Calu3 (cell line): ENCODE data around the gene SLC25A4. TPM values are rescaled to one million over a fixed set of nuclear protein-coding genes. Genes with fewer than 3 reads are reported as not detected.

Experiments used
- BruUV-seq: library from RNA; stranded (reverse); fragments of 400-500 nt; replicated peaks from 2 replicates; lab custom pipeline; 2021; lab: Mats Ljungman, UMichigan
- CTCF ChIA-PET: fragments of 300-600 bp; sonication (Branson Sonifier 250); formaldehyde crosslinking; loops from one replicate; lab custom pipeline; 2022; ENCODE audit warnings: antibody characterized with exemption; lab: Charles Lee
- DNase-seq: peaks from one replicate; pipeline ENCODE4 v3.0.0; 2022
- H3K27ac Mint-ChIP-seq: one replicate; pipeline ENCODE4 v1.8.0; 2022; ENCODE audit warnings: mixed read lengths; ENCODE audit not compliant: unreplicated experiment
- H3K27me3 Mint-ChIP-seq: one replicate; pipeline ENCODE4 v1.8.0; 2022; ENCODE audit warnings: mixed read lengths; ENCODE audit not compliant: unreplicated experiment
- H3K36me3 Mint-ChIP-seq: one replicate; pipeline ENCODE4 v1.8.0; 2022; ENCODE audit warnings: mild to moderate bottlenecking, moderate library complexity, mixed read lengths; ENCODE audit not compliant: insufficient read depth, unreplicated experiment
- H3K4me1 Mint-ChIP-seq: one replicate; pipeline ENCODE4 v1.8.0; 2022; ENCODE audit warnings: mild to moderate bottlenecking, low read depth, mixed read lengths; ENCODE audit not compliant: unreplicated experiment
- H3K4me3 Mint-ChIP-seq: one replicate; pipeline ENCODE4 v1.8.0; 2022; ENCODE audit warnings: mild to moderate bottlenecking, low read depth, moderate library complexity, mixed read lengths; ENCODE audit not compliant: unreplicated experiment
- H3K9me3 Mint-ChIP-seq: one replicate; pipeline ENCODE4 v1.8.0; 2022; ENCODE audit warnings: low read depth, mixed read lengths; ENCODE audit not compliant: unreplicated experiment
- intact Hi-C: fragments of 100-400 bp; cut with micrococcal nuclease; formaldehyde crosslinking; loops from one replicate; pipeline ENCODE4 v1.10.0; 2022; ENCODE audit not compliant: unreplicated experiment
- total RNA-seq: library from RNA; stranded (reverse); gene quantifications from 2 replicates; pipeline ENCODE4 v1.2.3, GENCODE V29; 2022
- TF ChIP-seq, protein P1 (sequence below): fragments of 200-600 bp; IDR thresholded peaks from one replicate; pipeline ENCODE4 v1.8.0; 2022; ENCODE audit warnings: antibody characterized with exemption; ENCODE audit not compliant: unreplicated experiment

Gene SLC25A4
- total RNA-seq, 1 experiment from 2014 or later: 15.2 TPM

DNA sequence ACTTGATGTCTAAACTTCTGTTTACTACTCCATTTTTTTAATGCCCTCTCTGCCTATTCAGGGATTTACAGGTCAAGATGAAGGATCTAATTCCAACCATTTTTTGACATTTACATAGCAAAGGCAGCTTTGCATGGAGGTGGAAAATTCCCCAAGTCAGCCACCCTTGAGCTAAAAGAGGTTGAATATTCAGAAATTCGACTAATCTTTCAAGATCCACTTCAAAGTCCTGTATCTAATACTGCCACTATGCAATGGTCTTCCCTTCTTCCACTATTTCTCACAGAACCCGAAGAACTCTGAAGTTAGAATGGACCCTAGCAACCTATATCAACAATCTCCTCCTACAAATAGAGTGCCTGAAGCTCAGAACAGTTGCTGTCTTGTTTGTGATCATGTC is 39.2 kb downstream of the SLC25A4 start:
- DNase-seq: no peak
- BruUV-seq: no TSS peak
- intact Hi-C loops: no loop called here
- Mint-ChIP-seq H3K4me3 (no peak overlapping the region), H3K9me3 (no peaks in the 10 kb centered on the region), H3K27me3 (no peaks in the 10 kb centered on the region), H3K27ac (no peak overlapping the region), H3K36me3 (peaks cover 6% of the 10 kb centered on the region), H3K4me1 (peaks cover 5% of the 10 kb centered on the region)
- TF ChIP-seq, protein P1, sequence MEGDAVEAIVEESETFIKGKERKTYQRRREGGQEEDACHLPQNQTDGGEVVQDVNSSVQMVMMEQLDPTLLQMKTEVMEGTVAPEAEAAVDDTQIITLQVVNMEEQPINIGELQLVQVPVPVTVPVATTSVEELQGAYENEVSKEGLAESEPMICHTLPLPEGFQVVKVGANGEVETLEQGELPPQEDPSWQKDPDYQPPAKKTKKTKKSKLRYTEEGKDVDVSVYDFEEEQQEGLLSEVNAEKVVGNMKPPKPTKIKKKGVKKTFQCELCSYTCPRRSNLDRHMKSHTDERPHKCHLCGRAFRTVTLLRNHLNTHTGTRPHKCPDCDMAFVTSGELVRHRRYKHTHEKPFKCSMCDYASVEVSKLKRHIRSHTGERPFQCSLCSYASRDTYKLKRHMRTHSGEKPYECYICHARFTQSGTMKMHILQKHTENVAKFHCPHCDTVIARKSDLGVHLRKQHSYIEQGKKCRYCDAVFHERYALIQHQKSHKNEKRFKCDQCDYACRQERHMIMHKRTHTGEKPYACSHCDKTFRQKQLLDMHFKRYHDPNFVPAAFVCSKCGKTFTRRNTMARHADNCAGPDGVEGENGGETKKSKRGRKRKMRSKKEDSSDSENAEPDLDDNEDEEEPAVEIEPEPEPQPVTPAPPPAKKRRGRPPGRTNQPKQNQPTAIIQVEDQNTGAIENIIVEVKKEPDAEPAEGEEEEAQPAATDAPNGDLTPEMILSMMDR: no peak
- CTCF ChIA-PET: no interaction called here

DNA sequence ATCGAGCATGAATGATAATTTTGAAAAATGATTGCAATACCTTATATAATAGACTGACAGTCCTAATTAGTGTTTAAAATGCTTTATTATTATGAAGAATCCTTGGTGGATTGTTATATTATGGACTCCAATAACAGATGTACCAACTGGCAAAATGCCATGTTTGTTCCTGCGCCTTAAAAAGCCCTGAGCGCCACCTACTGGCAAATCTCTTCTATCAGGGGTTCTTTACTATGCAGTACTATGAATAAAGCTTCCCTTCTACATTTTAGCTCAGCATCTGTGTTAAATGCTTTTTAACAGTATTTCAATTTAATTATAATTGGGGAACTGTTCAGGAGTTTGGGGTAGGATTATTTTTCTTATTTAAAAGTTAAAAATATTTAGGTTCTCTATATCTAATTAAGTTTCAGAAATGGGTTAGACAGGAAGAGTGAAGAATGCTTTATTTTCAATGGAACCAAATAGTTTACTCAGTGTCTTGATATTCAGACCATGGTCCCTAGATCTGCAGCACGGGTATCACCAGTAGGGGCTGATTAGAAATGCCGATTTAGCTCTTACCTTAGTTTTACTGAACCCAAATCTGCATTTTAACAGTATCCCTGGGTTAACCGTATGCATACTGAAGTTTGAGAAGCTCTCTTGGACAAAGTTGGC is 40.7 kb downstream of the SLC25A4 start:
- TF ChIP-seq, protein P1: peak; percentile 42
- peak; percentile 67 for DNase-seq
- Mint-ChIP-seq H3K27ac (no peak overlapping the region), H3K9me3 (no peaks in the 10 kb centered on the region), H3K4me3 (no peak overlapping the region), H3K27me3 (no peaks in the 10 kb centered on the region), H3K36me3 (peaks cover 9% of the 10 kb centered on the region), H3K4me1 (peaks cover 5% of the 10 kb centered on the region)
- intact Hi-C loops: no loop called here
- BruUV-seq: no TSS peak
- CTCF ChIA-PET: interaction anchor here (0.7 to 1.8 kb wide), 4 partner anchors 9 to 179 kb away, joined by 3 to 5 read pairs (median 4); no protein-coding TSS in a partner anchor

DNA sequence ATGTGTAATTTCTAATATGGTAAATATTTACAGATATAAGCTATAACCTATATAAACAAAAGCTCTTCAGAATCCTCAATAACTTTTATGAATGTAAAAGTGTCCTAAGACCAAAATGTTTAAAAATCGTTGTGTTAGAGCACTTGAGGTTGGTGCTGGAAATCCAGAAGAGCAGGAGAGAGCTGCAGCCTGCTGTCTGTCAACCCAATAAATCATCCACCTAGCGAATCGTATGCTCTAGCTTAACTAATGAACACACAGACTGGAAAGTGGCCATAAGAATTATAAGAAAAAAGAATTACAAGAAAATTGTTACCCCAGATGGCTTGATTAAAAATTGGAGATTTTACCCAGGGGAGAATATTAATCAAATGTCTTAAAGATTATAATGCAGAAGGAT is 43.7 kb downstream of the SLC25A4 start:
- intact Hi-C loops: no loop called here
- Mint-ChIP-seq H3K27me3 (no peaks in the 10 kb centered on the region), H3K4me1 (peaks cover 5% of the 10 kb centered on the region), H3K36me3 (peaks cover 19% of the 10 kb centered on the region), H3K9me3 (no peaks in the 10 kb centered on the region), H3K4me3 (no peak overlapping the region), H3K27ac (no peak overlapping the region)
- CTCF ChIA-PET: no interaction called here
- DNase-seq: no peak
- no TSS peak for BruUV-seq
- TF ChIP-seq, protein P1: no peak

DNA sequence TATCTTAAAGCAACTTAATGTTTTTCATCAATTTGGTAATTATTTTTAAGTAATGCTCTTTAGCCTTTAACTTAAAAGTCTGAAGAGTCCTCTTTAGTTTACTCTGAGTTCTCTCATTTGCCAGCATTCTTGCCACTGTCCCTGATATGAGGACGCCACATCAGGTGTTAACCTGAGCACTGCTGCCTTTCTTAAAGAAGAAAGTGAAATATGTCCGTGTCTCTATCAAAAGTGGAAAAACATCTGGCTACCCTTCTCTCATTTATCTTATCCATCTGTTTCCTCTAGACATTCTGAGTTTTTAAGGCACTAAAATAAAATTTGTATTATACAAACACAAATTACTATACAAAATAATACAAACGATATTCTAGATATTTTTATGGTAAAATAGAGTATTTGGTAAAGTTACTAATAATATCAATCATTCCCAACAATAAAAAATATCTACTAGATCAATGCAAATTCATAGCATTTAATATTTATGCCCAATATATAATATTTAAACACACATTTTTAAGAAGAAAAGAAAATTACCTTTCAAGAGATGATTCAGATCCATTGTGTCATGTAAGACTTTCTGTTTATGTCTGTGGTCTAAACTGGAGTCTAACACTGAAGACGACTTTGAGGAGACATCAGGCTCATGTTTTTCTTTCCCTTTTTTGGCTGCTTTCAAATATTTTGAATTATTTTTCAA is 46.7 kb downstream of the SLC25A4 start:
- H3K27me3 Mint-ChIP-seq: no peaks in the 10 kb centered on the region
- no TSS peak for BruUV-seq
- TF ChIP-seq, protein P1: no peak
- no peaks in the 10 kb centered on the region for H3K9me3 Mint-ChIP-seq
- intact Hi-C loops: no loop called here
- peaks cover 18% of the 10 kb centered on the region for H3K36me3 Mint-ChIP-seq
- no peak overlapping the region for H3K27ac Mint-ChIP-seq
- no peak for DNase-seq
- H3K4me1 Mint-ChIP-seq: peaks cover 3% of the 10 kb centered on the region
- CTCF ChIA-PET: no interaction called here
- no peak overlapping the region for H3K4me3 Mint-ChIP-seq
